HepG2 (cell line): ENCODE data around the gene PRSS33.

Experiments
- EP300 ChIP-seq, 3 experiments: sonication (generic) in 1 of 3; formaldehyde crosslinking in 1 of 3; IDR thresholded peaks; 2 replicates each; pipeline versions ENCODE4 v1.5.1 to v1.6.1; 2011 to 2020; ENCODE audit warnings: low read depth in 2 of 3, low read length in 2 of 3, borderline replicate concordance in 1 of 3, improper control_type of control experiment in 1 of 3, mild to moderate bottlenecking in 1 of 3, missing genetic modification reagents in 1 of 3, moderate library complexity in 1 of 3
- MAZ ChIP-seq, 2 experiments: sonication (generic) in 1 of 2; formaldehyde crosslinking in 1 of 2; IDR thresholded peaks; 2 replicates each; pipeline versions ENCODE4 v1.5.0 to v1.6.1; 2012 to 2020; ENCODE audit warnings: low read depth in 2 of 2, mild to moderate bottlenecking in 2 of 2, borderline replicate concordance in 1 of 2, improper control_type of control experiment in 1 of 2, low read length in 1 of 2, missing genetic modification reagents in 1 of 2, moderate library complexity in 1 of 2
- MEF2D ChIP-seq: sonication (generic); formaldehyde crosslinking; IDR thresholded peaks from 2 replicates; pipeline ENCODE4 v1.5.1; 2020; ENCODE audit warnings: mild to moderate bottlenecking, missing genetic modification reagents
- TF ChIP-seq, protein P1 (sequence below): sonication (generic); formaldehyde crosslinking; IDR thresholded peaks from 2 replicates; pipeline ENCODE4 v1.5.0; 2020; ENCODE audit warnings: mild to moderate bottlenecking, missing genetic modification reagents, moderate library complexity

DNA sequence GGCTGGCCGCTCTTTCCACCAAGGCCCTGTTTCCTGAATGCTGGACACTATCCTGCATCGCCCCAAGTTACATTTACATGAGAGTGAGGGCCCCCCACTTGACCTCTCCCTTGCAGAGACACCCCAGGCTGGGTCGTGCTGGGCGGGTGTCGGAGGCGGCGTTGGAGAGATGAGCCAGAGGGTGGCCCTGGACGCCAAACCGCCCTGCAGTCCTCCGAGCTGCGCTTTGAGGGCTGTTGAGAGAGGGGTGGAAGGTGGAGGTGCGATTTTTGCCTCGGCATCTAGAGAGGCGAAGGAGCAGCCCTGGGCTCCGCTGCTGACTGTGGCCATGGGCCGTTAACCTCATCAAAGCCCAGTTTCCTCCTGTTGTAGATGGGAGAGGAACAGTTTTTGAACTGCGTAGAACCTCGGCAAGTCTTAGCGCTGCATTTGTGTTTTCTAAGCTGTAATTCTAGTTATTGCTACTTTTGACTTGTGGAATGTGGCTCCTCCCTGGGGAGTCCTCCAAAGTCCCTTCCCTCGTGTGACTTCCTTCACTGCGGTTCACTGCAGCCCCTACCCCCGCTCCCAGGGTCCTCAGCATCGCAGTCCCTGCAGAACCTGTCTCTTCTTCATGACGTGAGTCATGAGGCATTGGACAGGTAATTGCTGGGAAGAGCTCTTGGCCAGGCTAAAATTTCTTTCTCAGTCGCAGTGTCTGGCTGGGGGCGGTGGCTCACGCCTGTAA lies 9.3 kb downstream of the PRSS33 start:
- TF ChIP-seq MAZ (IDR thresholded peaks at IDR 0.05; ENCODE audit: borderline replicate concordance, low read depth, low read length) = no peak
- no peak for TF ChIP-seq MAZ (CRISPR knock-in tag; IDR thresholded peaks at IDR 0.05; ENCODE audit: low read depth)
- TF ChIP-seq, protein P1, sequence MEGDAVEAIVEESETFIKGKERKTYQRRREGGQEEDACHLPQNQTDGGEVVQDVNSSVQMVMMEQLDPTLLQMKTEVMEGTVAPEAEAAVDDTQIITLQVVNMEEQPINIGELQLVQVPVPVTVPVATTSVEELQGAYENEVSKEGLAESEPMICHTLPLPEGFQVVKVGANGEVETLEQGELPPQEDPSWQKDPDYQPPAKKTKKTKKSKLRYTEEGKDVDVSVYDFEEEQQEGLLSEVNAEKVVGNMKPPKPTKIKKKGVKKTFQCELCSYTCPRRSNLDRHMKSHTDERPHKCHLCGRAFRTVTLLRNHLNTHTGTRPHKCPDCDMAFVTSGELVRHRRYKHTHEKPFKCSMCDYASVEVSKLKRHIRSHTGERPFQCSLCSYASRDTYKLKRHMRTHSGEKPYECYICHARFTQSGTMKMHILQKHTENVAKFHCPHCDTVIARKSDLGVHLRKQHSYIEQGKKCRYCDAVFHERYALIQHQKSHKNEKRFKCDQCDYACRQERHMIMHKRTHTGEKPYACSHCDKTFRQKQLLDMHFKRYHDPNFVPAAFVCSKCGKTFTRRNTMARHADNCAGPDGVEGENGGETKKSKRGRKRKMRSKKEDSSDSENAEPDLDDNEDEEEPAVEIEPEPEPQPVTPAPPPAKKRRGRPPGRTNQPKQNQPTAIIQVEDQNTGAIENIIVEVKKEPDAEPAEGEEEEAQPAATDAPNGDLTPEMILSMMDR (CRISPR knock-in tag) = no peak
- no peak for TF ChIP-seq EP300 (IDR thresholded peaks at IDR 0.05; ENCODE audit: low read depth in 2 of 2, low read length in 2 of 2)
- TF ChIP-seq EP300 (CRISPR knock-in tag; IDR thresholded peaks at IDR 0.05; ENCODE audit: borderline replicate concordance) = no peak
- TF ChIP-seq MEF2D (CRISPR knock-in tag) = no peak
